Activated naive CD4-positive, alpha-beta T cell treated with anti-CD3 and anti-CD28 coated beads, Interleukin-2, amount 50 U/mL, for 72 hours (primary cell): ENCODE results near the gene CD300E. TPM values are rescaled to one million over a fixed set of nuclear protein-coding genes. Genes with fewer than 3 reads are reported as not detected.

Source experiments
- ATAC-seq, 2 donors: fragments of 150-1000 bp; cut with Tn5 transposase; 2 replicates each; pipeline ENCODE4 v1.10.0; 2021; ENCODE audit warnings: mild to moderate bottlenecking in 2 of 2, moderate library complexity in 2 of 2
- DNase-seq, 2 donors: peaks; one replicate each; pipeline ENCODE4 v3.0.0; 2021 to 2022; ENCODE audit warnings: low spot score in 2 of 2
- H3K27ac Mint-ChIP-seq, 2 donors: one replicate each; pipeline ENCODE4 v1.8.0; 2022; ENCODE audit warnings: mild to moderate bottlenecking in 2 of 2, mixed read lengths in 2 of 2
- H3K36me3 Mint-ChIP-seq, 2 donors: one replicate each; pipeline ENCODE4 v1.8.0; 2022; ENCODE audit warnings: mixed read lengths in 2 of 2
- H3K9me3 Mint-ChIP-seq, 2 donors: one replicate each; pipeline ENCODE4 v1.8.0; 2022; ENCODE audit warnings: mixed read lengths in 2 of 2
- total RNA-seq, 2 donors: library from RNA; stranded (reverse); gene quantifications; one replicate each; pipeline ENCODE4 v1.2.3, GENCODE V29; 2022

Gene CD300E
- total RNA-seq, 2 donors from 2014 or later, result not detected

- Mint-ChIP-seq H3K27ac (no peak overlapping the region), H3K36me3 (no peaks in the 10 kb centered on the region), H3K9me3 (no peaks in the 10 kb centered on the region)
- DNase-seq (no peak), ATAC-seq (no peak)
These were observed 15.0 kb downstream of the CD300E start for GRCh38 chr17:74608511-74608910.

DNA sequence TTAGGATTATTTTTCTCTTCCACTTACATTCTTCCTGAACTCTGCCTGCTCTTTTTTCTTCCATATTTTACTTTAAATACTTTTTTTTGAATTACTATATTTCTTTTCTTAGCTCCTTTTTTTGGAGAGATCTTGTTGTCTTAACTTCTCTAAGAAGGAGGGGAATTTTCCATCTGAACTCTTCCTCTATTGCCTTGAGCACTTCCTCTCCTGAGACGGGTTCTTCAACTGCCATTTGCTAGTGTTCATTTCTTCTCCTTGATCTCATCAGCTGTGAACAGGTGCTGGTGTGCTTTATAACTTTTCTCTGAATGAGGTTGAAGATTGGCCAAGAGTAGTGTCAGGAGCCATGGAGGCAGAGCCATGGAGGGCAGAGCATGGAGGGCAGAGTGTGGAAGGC is 16.3 kb downstream of the CD300E start:
- H3K9me3 Mint-ChIP-seq, result no peaks in the 10 kb centered on the region
- ATAC-seq, result no peak
- DNase-seq, result no peak
- no peaks in the 10 kb centered on the region for H3K36me3 Mint-ChIP-seq
- no peak overlapping the region for H3K27ac Mint-ChIP-seq

GRCh38 chr17:74606050-74606449 is 17.5 kb downstream of the CD300E start:
- Mint-ChIP-seq H3K36me3 (no peaks in the 10 kb centered on the region), H3K27ac (no peak overlapping the region), H3K9me3 (no peaks in the 10 kb centered on the region)
- no peak for ATAC-seq
- DNase-seq, result no peak

DNA sequence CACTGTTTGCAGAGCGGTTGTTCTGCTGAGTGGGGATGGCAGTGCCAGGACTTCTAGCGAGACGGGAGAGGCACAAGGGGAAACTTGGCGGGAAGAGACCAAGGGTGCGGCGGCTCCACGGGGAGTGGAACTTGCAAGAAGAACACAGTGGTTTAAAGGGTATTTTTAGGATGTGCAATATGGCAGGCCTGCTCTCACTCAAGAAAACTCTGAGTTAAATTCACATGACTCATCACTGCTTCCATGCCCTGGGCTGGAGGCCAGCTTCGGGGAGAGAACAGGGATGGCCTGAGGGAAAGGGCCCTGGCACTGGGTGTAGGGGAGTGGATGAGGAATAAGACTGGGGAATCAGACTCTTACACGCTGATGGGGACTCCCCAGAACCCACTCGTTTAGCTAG is 18.2 kb downstream of the CD300E start:
- no peak for ATAC-seq
- no peak for DNase-seq
- Mint-ChIP-seq H3K36me3 (no peaks in the 10 kb centered on the region), H3K27ac (no peak overlapping the region), H3K9me3 (no peaks in the 10 kb centered on the region)

DNA sequence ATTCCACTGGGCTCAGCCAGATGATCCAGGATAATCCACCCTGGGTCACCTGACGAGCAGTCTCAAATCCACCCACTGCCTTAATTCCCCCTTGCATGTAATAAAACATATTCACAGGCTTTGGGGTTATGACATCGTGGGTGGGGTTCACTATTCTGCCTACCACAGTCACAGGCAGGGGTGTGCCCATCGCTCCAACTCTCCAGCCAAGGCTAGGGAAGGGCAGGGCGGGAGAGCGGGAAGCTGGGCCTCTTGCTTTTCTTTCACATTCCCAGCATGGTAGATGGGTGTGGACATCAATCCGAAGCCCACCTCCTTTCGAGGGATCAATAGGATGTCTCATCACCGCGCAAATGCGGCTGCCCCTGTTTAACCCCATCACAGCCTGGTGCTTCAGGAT is 18.8 kb downstream of the CD300E start:
- DNase-seq, result no peak
- no peak overlapping the region for H3K27ac Mint-ChIP-seq
- no peaks in the 10 kb centered on the region for H3K36me3 Mint-ChIP-seq
- H3K9me3 Mint-ChIP-seq, result no peaks in the 10 kb centered on the region
- no peak for ATAC-seq

GRCh38 chr17:74604200-74604599 is 19.3 kb downstream of the CD300E start:
- ATAC-seq (no peak), DNase-seq (no peak)
- H3K27ac Mint-ChIP-seq, result no peak overlapping the region
- no peaks in the 10 kb centered on the region for H3K36me3 Mint-ChIP-seq
- no peaks in the 10 kb centered on the region for H3K9me3 Mint-ChIP-seq

DNA sequence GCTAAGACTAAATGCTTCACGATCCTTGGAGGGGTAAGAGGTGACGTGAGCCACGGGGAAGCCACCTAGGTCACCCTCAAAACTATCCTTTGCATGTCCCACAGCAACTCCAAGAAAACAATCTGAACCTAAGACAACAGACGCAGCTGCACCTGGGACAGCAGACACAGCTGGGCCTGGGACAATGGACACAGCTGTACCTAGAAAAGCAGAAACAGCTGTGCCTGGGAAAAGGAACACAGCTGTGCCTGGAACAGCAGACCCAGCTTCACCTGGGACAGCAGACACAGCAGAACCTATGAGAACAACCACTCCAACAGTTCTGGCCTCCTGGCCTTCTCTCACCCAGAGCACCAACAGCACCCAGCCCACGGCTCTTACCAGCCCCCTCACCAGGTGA is 19.8 kb downstream of the CD300E start:
- Mint-ChIP-seq H3K27ac (no peak overlapping the region), H3K9me3 (no peaks in the 10 kb centered on the region), H3K36me3 (no peaks in the 10 kb centered on the region)
- ATAC-seq (no peak), DNase-seq (no peak)

GRCh38 chr17:74603037-74603635 is 20.4 kb downstream of the CD300E start:
- Mint-ChIP-seq H3K36me3 (no peaks in the 10 kb centered on the region), H3K27ac (no peak overlapping the region), H3K9me3 (no peaks in the 10 kb centered on the region)
- ATAC-seq, result no peak
- DNase-seq, result no peak

GRCh38 chr17:74601944-74602572 is 21.5 kb downstream of the CD300E start:
- H3K27ac Mint-ChIP-seq, result no peak overlapping the region
- no peaks in the 10 kb centered on the region for H3K9me3 Mint-ChIP-seq
- ATAC-seq, result peak in 1 of 2 donors; percentile 56
- DNase-seq, result peak in 1 of 2 donors; percentile 46
- H3K36me3 Mint-ChIP-seq, result no peaks in the 10 kb centered on the region

DNA sequence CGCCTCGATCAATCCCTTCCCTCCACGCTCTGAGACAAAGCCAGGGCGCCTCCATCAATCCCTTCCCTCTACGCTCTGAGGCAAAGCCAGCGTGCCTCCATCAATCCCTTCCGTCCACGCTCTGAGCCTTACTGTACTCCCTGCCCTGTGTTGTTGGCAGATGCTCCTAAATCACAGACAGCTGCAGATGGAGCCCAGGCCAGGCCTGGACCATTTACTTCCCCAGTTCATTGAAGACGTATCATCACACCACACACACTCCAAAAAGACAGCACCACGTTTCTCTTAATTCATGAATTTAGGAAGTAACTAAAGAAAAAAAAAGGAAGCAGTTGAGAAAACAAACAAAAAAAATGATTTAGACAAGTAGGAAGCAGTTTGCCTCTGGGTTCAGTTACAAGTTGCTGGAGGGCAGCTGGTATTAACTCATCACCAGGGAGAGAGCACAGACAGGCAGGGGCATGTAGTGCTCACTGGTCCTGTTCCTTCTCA is 24.0 kb downstream of the CD300E start:
- Mint-ChIP-seq H3K27ac (peak overlapping the region in 1 of 2 donors; percentile 23), H3K9me3 (no peaks in the 10 kb centered on the region), H3K36me3 (no peaks in the 10 kb centered on the region)
- ATAC-seq, result no peak
- DNase-seq, result no peak

DNA sequence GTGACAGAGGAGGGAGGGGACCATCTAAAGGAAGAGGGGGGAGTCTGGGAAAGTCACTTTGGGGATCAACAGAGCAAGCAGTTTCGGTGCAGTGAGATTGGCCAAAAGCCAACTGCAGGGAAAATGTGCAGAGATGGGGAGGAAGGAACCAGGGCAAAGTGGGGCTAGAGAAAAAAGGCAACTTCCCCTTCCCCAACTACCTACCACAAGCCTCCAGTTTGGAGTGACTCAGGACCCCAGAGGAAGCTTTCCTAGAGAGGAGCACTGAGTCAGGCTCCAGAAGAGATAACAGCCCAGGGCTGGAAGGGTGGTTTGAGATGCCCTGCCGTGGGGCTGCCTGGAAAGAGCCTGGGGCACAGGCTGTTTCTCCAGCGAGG is 24.5 kb downstream of the CD300E start:
- DNase-seq (no peak), ATAC-seq (peak in 1 of 2 donors; percentile 28)
- Mint-ChIP-seq H3K9me3 (no peaks in the 10 kb centered on the region), H3K27ac (peak overlapping the region in 1 of 2 donors; percentile 23), H3K36me3 (no peaks in the 10 kb centered on the region)

DNA sequence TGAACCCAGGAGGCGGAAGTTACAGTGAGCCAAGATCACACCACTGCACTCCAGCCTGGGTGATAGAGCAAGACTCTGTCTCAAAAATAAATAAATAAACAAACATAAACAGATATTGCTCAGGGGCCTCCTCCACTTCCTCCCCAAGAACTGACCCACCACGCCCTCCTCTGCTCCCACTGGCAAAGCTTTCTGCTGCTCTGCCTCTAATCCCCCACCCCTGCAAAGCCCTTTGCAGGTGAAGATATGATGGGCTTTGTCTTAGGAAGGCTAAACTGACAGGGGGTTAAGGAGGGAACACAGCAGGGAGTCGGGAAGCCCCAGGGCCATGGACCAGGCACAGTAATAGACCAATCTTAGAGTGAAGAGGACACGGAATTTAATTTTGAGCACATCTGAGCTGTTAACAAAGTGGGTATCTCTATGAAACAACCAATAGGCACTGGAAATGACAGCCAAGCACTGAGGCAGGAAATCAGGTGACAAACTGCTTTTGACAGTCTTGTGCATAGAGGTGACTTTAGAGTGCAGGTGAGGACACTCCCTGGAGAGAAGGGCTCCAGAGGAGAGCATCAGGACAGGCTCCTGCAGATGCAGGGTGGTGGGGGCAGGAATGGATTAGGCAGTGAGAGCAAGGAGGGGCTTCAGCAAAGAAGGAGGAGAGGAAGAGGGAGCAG is 25.1 kb downstream of the CD300E start:
- no peak for ATAC-seq
- Mint-ChIP-seq H3K9me3 (no peaks in the 10 kb centered on the region), H3K27ac (peak overlapping the region in 1 of 2 donors; percentile 36), H3K36me3 (no peaks in the 10 kb centered on the region)
- DNase-seq, result no peak

DNA sequence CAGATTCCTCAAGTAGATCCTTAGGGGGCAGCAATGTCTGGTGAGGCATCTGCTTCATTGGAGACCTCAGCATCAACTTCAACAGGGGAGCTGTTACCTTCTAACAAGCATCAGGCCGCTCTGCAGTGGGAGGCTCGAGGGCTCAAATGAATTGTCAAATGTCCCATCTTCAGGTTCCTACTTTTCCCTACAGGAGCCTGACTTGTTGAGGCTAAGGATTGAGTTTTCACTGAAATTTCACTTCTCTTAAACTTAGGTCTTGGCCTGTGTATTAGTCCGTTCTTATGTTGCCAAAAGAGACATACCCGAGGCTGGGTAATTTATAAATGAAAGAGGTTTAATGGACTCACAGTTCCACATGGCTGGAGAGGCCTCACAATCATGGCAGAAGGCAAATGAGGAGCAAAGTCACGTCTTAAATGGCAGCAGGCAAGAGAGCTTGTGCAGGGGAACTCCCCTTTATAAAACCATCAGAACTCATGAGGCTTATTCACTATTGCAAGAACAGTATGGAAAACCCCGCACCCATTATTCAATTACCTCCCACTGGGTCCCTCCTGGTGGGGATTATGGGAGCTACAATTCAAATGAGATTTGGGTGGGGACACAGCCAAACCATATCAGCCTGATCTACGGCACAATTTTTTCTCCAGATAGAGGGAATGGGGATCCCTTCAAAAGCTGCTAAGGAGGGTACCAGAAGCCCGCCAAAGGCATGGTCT is 26.3 kb downstream of the CD300E start:
- Mint-ChIP-seq H3K9me3 (no peaks in the 10 kb centered on the region), H3K36me3 (no peaks in the 10 kb centered on the region), H3K27ac (no peak overlapping the region)
- ATAC-seq, result no peak
- no peak for DNase-seq

GRCh38 chr17:74595037-74595750 is 28.3 kb downstream of the CD300E start:
- Mint-ChIP-seq H3K9me3 (no peaks in the 10 kb centered on the region), H3K36me3 (no peaks in the 10 kb centered on the region), H3K27ac (no peak overlapping the region)
- ATAC-seq (no peak), DNase-seq (no peak)

- Mint-ChIP-seq H3K9me3 (no peaks in the 10 kb centered on the region), H3K36me3 (no peaks in the 10 kb centered on the region), H3K27ac (peak within 1 kb of the TSS in 1 of 2 donors; percentile 3)
- no peak for DNase-seq
- ATAC-seq, result peak; percentile 56 to 78
These were observed 31.2 kb downstream of the CD300E start, which contains the start of gene CD300LD for GRCh38 chr17:74592087-74592990. Gene CD300LD, minus strand, starts transcription at chr17:74592283. Its CDS starts 81 bp downstream, at chr17:74592202.

DNA sequence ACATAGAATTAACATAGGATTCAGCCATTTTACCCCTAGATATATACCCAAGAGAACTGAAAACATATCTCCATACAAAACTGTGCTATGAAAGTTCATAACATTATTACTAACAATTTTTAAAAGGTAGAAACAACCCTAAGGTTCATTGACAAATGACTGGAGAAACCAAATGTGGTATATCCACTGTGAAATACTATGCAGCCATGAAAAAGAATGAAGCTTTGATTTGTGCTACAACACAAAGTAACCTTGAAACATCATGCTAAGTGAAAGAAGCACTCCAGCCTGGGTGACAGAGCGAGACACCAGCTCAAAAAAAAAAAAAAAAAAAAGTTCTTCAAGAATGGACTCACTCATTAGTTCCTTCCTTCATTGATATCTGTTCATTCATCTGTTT is 32.0 kb downstream of the CD300E start:
- DNase-seq, result no peak
- no peaks in the 10 kb centered on the region for H3K9me3 Mint-ChIP-seq
- no peak for ATAC-seq
- no peaks in the 10 kb centered on the region for H3K36me3 Mint-ChIP-seq
- no peak overlapping the region for H3K27ac Mint-ChIP-seq
